HUES64 (cell line): ENCODE results near the gene SYNRG.

Experiments
- H3K27ac ChIP-seq: 2 replicates; pipeline ENCODE4 v1.7.0; 2013; ENCODE audit warnings: low read depth, low read length, inconsistent platforms
- H3K27me3 ChIP-seq: 2 replicates; pipeline ENCODE4 v1.6.1; 2013; ENCODE audit warnings: mild to moderate bottlenecking, low read length; ENCODE audit not compliant: insufficient read depth
- H3K36me3 ChIP-seq: 2 replicates; pipeline ENCODE4 v1.6.1; 2013; ENCODE audit warnings: mild to moderate bottlenecking, low read length; ENCODE audit not compliant: insufficient read depth
- H3K4me1 ChIP-seq: 2 replicates; pipeline ENCODE4 v1.6.1; 2013; ENCODE audit warnings: mild to moderate bottlenecking, low read length, moderate library complexity; ENCODE audit not compliant: insufficient read depth
- H3K4me3 ChIP-seq: 2 replicates; pipeline ENCODE4 v1.5.1; 2013; ENCODE audit warnings: mild to moderate bottlenecking, low read length, moderate library complexity
- H3K9ac ChIP-seq: 2 replicates; pipeline ENCODE4 v1.6.1; 2013; ENCODE audit warnings: mild to moderate bottlenecking, low read depth, low read length
- H3K9me3 ChIP-seq: 2 replicates; pipeline ENCODE4 v1.6.1; 2013; ENCODE audit warnings: low read depth, low read length; ENCODE audit not compliant: insufficient read depth
- WGBS: fragments of 150-250, 120-280 bp; methylation state at CpG from one replicate; pipeline ENCODE4 v1.1.7; 2013; ENCODE audit warnings: missing lambda C conversion rate; 5-methylcytosine and 5-hydroxymethylcytosine counted together

The SYNRG gene

GRCh38 chr17:37470181-37470580, 139.0 kb downstream of the SYNRG start:
- Histone ChIP-seq H3K9ac (no peak overlapping the region), H3K27ac (no peak overlapping the region), H3K9me3 (no peaks in the 10 kb centered on the region), H3K27me3 (no peaks in the 10 kb centered on the region), H3K36me3 (peaks cover 71% of the 10 kb centered on the region), H3K4me3 (no peak overlapping the region), H3K4me1 (no peaks in the 10 kb centered on the region)
- WGBS = 93% methylated on average over 7 of the region's 7 CpGs

DNA sequence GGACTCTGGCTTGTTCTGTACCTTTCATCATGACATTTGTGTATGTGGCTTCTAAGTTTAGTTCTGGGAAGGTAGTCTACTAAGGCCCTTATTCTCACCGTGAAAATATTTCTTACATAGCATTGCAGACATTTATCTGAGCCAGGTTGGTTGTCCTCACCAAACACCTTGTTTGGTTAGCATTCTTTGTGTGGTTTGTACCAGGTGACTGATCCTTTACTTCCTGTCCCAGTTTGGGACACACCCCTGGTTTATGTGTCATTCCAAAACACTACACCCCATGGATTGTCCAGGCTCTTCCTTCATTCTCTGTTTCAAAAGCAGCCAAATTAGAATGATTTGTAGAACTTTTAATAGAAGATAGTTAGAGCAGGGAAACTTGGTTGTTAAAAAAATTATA, 142.7 kb downstream of the SYNRG start:
- H3K9ac ChIP-seq = no peak overlapping the region
- H3K9me3 ChIP-seq = no peaks in the 10 kb centered on the region
- H3K4me1 ChIP-seq = no peaks in the 10 kb centered on the region
- no peak overlapping the region for H3K27ac ChIP-seq
- WGBS = no CpG with 5 or more reads among the region's 1 CpG
- no peaks in the 10 kb centered on the region for H3K27me3 ChIP-seq
- no peak overlapping the region for H3K4me3 ChIP-seq
- peaks cover 59% of the 10 kb centered on the region for H3K36me3 ChIP-seq

DNA sequence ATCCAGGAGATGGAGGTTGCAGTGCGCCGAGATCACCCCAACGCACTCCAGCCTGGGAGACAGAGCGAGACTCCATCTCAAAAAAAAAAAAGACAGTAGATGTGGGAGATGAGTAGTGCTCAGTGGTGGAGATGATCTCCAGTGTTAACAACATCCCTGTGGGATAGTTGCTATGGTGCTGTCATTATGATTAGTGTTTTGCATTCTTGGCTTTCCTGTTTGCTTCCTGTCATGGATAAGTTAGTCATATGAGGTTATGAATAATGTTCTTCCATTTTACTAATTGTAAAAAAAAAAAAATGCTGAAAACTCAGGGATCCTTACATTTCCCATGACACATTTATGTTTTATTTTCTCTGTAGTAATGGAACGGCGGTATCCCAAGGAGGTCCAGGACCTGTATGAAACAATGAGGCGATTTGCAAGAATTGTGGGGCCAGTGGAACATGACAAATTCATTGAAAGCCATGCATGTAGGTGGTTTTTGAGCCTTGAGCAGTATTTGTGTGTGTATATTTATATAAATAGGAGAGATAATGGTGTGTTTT, 144.1 kb downstream of the SYNRG start:
- 98% methylated on average over 7 of the region's 7 CpGs for WGBS
- Histone ChIP-seq H3K4me1 (no peaks in the 10 kb centered on the region), H3K27ac (no peak overlapping the region), H3K4me3 (no peak overlapping the region), H3K27me3 (no peaks in the 10 kb centered on the region), H3K36me3 (peaks cover 48% of the 10 kb centered on the region), H3K9ac (no peak overlapping the region), H3K9me3 (no peaks in the 10 kb centered on the region)
